Glutamatergic neuron (in vitro differentiated cells): ENCODE data around the gene SYT14. TPM values are rescaled to one million over a fixed set of nuclear protein-coding genes. Genes with fewer than 3 reads are reported as not detected.
"Not testable (repeated sequence)": the region's sequence is repeated elsewhere in the genome, so short reads cannot be mapped to it uniquely, and the experiment has no call there.

Source experiments
- DNase-seq: peaks from one replicate; pipeline ENCODE4 v3.0.0; 2022
- H3K27ac Mint-ChIP-seq: one replicate; pipeline ENCODE4 v1.8.0; 2020; ENCODE audit warnings: mild to moderate bottlenecking, mixed read lengths, inconsistent platforms; ENCODE audit not compliant: unreplicated experiment
- H3K27me3 Mint-ChIP-seq: one replicate; pipeline ENCODE4 v1.8.0; 2020; ENCODE audit warnings: mild to moderate bottlenecking, moderate library complexity, mixed read lengths, inconsistent platforms; ENCODE audit not compliant: unreplicated experiment
- H3K36me3 Mint-ChIP-seq: one replicate; pipeline ENCODE4 v1.8.0; 2020; ENCODE audit warnings: mild to moderate bottlenecking, mixed read lengths, inconsistent platforms; ENCODE audit not compliant: unreplicated experiment
- H3K4me1 Mint-ChIP-seq: one replicate; pipeline ENCODE4 v1.8.0; 2020; ENCODE audit warnings: mild to moderate bottlenecking, low read depth, mixed read lengths, inconsistent platforms; ENCODE audit not compliant: unreplicated experiment
- H3K4me3 Mint-ChIP-seq: one replicate; pipeline ENCODE4 v1.8.0; 2020; ENCODE audit warnings: mild to moderate bottlenecking, mixed read lengths, inconsistent platforms; ENCODE audit not compliant: unreplicated experiment
- H3K9me3 Mint-ChIP-seq: one replicate; pipeline ENCODE4 v1.8.0; 2020; ENCODE audit warnings: mild to moderate bottlenecking, moderate library complexity, mixed read lengths, inconsistent platforms; ENCODE audit not compliant: unreplicated experiment
- total RNA-seq: library from RNA; stranded (reverse); fragmentation: NEBNext Ultra II Directional; extraction: Animal tissue kit (Norgen Biotek cat#: 25700); gene quantifications from one replicate; pipeline ENCODE4 v1.2.1, GENCODE V29; 2021; ENCODE audit not compliant: unreplicated experiment
- TF ChIP-seq, protein P1 (sequence below): fragments of 200-600 bp; sonication (generic); IDR thresholded peaks from one replicate; pipeline ENCODE4 v1.5.0; 2021; ENCODE audit not compliant: partially characterized antibody, unreplicated experiment

SYT14 gene
- total RNA-seq, 1 donor from 2014 or later: 18.1 TPM

DNA sequence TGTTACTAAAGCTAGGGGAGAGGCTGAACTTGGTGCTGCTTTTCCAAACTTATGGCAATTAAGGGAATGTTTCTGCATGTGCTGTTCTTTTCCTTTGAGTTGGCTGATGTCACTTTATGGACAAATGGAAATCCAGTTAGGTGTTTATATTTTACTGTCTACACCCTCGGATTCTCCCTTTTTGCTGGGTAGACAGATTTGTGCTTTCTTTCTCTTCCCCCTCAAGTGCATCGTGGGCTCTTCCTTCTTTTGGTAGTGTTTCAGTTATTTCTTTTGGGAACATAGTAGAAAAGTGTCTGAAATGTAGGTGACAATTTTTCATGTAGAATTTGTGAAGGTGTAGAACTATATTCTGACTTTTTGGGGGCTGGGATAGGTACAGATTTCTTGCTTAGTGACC lies 22.9 kb downstream of the SYT14 start:
- Mint-ChIP-seq H3K4me1 (no peaks in the 10 kb centered on the region), H3K27ac (no peak overlapping the region), H3K9me3 (peaks cover 2% of the 10 kb centered on the region), H3K36me3 (no peaks in the 10 kb centered on the region), H3K4me3 (no peak overlapping the region), H3K27me3 (no peaks in the 10 kb centered on the region)
- no peak for DNase-seq
- TF ChIP-seq, protein P1, sequence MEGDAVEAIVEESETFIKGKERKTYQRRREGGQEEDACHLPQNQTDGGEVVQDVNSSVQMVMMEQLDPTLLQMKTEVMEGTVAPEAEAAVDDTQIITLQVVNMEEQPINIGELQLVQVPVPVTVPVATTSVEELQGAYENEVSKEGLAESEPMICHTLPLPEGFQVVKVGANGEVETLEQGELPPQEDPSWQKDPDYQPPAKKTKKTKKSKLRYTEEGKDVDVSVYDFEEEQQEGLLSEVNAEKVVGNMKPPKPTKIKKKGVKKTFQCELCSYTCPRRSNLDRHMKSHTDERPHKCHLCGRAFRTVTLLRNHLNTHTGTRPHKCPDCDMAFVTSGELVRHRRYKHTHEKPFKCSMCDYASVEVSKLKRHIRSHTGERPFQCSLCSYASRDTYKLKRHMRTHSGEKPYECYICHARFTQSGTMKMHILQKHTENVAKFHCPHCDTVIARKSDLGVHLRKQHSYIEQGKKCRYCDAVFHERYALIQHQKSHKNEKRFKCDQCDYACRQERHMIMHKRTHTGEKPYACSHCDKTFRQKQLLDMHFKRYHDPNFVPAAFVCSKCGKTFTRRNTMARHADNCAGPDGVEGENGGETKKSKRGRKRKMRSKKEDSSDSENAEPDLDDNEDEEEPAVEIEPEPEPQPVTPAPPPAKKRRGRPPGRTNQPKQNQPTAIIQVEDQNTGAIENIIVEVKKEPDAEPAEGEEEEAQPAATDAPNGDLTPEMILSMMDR: no peak

DNA sequence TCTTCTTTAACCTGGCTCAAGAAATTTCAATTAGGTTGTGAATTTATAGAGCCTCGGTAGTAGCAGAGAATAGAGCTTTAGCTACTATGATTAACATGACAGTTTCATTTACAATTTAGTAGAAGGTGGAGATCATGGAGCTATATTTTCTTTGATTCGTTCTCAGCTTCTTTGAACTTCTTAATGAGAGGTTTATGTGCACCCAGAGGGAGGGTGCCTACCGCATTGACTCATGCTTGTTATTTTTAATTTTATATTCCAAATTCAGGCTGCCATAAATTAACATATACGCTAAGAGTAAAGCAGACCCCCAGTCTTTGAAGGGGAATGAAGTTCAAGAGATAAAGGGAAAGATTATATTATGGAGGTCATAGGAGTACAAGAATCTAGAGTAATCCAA lies 24.4 kb downstream of the SYT14 start:
- Mint-ChIP-seq H3K4me3 (no peak overlapping the region), H3K27ac (no peak overlapping the region), H3K9me3 (peaks cover 2% of the 10 kb centered on the region), H3K27me3 (no peaks in the 10 kb centered on the region), H3K36me3 (no peaks in the 10 kb centered on the region), H3K4me1 (peaks cover 3% of the 10 kb centered on the region)
- TF ChIP-seq, protein P1: no peak
- no peak for DNase-seq

DNA sequence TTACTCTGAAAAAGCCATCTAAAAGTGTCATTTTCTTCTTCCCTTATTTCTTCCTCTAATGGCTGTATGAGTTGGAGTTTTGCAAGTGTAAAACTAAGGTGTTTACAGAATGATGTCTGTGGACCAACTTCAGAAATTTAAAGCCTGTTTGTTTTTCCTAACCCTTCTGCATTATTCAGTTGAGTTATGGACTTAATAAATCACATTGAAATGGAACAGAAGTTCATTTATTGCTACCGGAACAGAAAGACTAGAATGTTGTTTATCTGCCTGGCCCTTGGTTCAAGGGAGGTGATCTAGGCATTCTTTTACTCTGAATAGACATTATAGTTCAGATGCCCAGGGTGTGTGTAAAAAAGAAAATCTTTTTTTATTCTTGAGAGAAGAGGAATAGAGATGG lies 24.8 kb downstream of the SYT14 start:
- peaks cover 2% of the 10 kb centered on the region for H3K9me3 Mint-ChIP-seq
- H3K36me3 Mint-ChIP-seq: no peaks in the 10 kb centered on the region
- no peak overlapping the region for H3K27ac Mint-ChIP-seq
- no peak overlapping the region for H3K4me3 Mint-ChIP-seq
- H3K4me1 Mint-ChIP-seq: peaks cover 3% of the 10 kb centered on the region
- no peaks in the 10 kb centered on the region for H3K27me3 Mint-ChIP-seq
- TF ChIP-seq, protein P1: no peak
- DNase-seq: no peak

DNA sequence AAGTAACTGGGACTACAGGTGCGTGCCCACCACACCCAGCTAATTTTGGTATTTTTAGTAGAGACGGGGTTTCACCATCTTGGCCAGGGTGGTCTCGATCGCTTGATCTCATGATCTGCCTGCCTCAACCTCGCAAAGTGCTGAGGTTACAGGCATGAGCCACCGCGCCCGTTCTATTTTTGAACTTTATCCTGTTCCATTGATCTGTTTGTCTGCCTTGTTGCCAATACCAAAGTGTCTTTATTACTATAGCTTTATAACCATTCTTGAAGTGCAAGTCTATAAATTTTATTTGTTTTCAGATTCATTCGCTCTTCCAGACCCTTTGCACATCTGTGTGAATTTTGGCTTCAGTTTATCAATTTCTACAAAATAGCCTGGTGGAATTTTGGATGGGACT lies 28.0 kb downstream of the SYT14 start:
- no peak for DNase-seq
- H3K4me3 Mint-ChIP-seq: no peak overlapping the region
- no peaks in the 10 kb centered on the region for H3K9me3 Mint-ChIP-seq
- peaks cover 2% of the 10 kb centered on the region for H3K27me3 Mint-ChIP-seq
- no peaks in the 10 kb centered on the region for H3K36me3 Mint-ChIP-seq
- TF ChIP-seq, protein P1: no peak
- no peak overlapping the region for H3K27ac Mint-ChIP-seq
- H3K4me1 Mint-ChIP-seq: peaks cover 3% of the 10 kb centered on the region

DNA sequence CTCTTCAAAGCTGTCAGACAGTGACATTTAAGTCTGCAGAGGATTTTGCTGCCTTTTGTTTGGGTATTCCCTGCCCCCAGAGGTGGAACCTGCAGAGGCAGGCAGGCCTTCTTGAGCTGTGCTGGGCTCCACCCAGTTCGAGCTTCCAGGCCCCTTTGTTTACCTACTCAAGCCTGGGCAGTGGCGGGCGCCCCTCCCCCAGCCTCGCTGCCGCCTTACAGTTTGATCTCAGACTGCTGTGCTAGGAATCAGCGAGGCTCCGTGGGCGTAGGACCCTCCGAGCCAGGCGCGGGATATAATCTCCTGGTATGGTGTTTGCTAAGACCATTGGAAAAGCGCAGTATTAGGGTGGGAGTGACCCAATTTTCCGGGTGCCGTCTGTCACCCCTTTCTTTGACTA lies 40.7 kb downstream of the SYT14 start:
- peaks cover 14% of the 10 kb centered on the region for H3K36me3 Mint-ChIP-seq
- H3K27ac Mint-ChIP-seq, H3K4me1 Mint-ChIP-seq, H3K4me3 Mint-ChIP-seq, H3K9me3 Mint-ChIP-seq, H3K27me3 Mint-ChIP-seq, DNase-seq: not testable (repeated sequence)

DNA sequence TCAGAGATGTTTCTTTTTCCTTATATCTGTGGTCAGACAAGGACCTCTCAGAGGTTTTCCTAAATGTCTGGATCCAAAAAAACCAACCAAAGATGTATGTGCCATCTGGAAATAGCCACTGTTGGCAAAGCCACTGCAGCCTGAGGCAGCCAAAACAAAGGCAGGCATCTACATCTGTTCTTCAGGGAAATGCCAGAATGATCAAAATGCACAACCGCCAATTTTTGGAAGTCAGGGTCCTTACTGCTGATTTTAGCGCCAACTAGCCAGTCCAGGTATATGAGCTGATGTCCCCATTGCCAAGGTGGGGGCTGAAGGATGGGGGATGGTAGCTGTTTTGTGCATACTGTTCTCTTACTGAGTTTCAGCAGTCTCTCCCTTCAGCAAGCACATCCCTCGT lies 45.9 kb downstream of the SYT14 start:
- Mint-ChIP-seq H3K4me1 (peaks cover 3% of the 10 kb centered on the region), H3K27me3 (peaks cover 2% of the 10 kb centered on the region), H3K9me3 (peaks cover 3% of the 10 kb centered on the region), H3K36me3 (peaks cover 14% of the 10 kb centered on the region), H3K4me3 (no peak overlapping the region), H3K27ac (no peak overlapping the region)
- TF ChIP-seq, protein P1: no peak
- DNase-seq: no peak
